Uterus (tissue), 4 donors: ENCODE results near the gene STK32C. TPM values are rescaled to one million over a fixed set of nuclear protein-coding genes. Genes with fewer than 3 reads are reported as not detected.

ENCODE experiments used
- DNase-seq, 2 donors: peaks; one replicate each; pipeline ENCODE4 v3.0.0-alpha.2; 2019 to 2020
- H3K27ac ChIP-seq, 2 donors: fragments of 200-600 bp; sonication (generic); 1 replicate in 1 of 2; 2 replicates in 1 of 2; pipeline ENCODE4 v1.5.1; 2016 to 2018
- H3K27me3 ChIP-seq, 2 donors: fragments of 200-600 bp; sonication (generic); one replicate each; pipeline ENCODE4 v1.5.1; 2018 to 2019; ENCODE audit warnings: control low read depth in 1 of 2
- H3K36me3 ChIP-seq, 2 donors: fragments of 200-600 bp; sonication (generic); one replicate each; pipeline ENCODE4 v1.5.1; 2019; ENCODE audit warnings: control low read depth in 1 of 2
- H3K4me1 ChIP-seq, 2 donors: fragments of 200-600 bp; sonication (generic); one replicate each; pipeline ENCODE4 v1.5.1; 2018 to 2019; ENCODE audit warnings: control low read depth in 1 of 2
- H3K4me3 ChIP-seq, 2 donors: fragments of 200-600 bp; sonication (generic); 1 replicate in 1 of 2; 2 replicates in 1 of 2; pipeline ENCODE4 v1.5.1; 2018 to 2019; ENCODE audit warnings: mild to moderate bottlenecking in 1 of 2
- H3K9me3 ChIP-seq, 2 donors: fragments of 200-600 bp; sonication (generic); one replicate each; pipeline ENCODE4 v1.5.1; 2019; ENCODE audit warnings: control low read depth in 1 of 2
- POLR2A ChIP-seq, 2 donors: fragments of 450-650 bp; IDR thresholded peaks; one replicate each; pipeline ENCODE4 v1.6.1; 2016; ENCODE audit warnings: antibody characterized with exemption in 2 of 2, mild to moderate bottlenecking in 1 of 2, moderate library complexity in 1 of 2
- intact Hi-C: fragments of 100-400 bp; cut with DNase I; formaldehyde crosslinking; loops from one replicate; pipeline ENCODE4 v1.15.1; 2023; ENCODE audit warnings: low total_unique reads
- total RNA-seq, 4 donors: library from RNA; depleted of rRNA in 3 of 4; stranded (reverse); fragments of >200 nt in 3 of 4; gene quantifications; one replicate each; pipeline versions ENCODE4 v1.1.0 to v1.2.4, GENCODE V29; 2014 to 2023
- TF ChIP-seq, protein P1 (sequence below), 4 experiments: fragments of 200-600 bp in 2 of 4; fragments of 450-650 bp in 2 of 4; sonication (generic) in 2 of 4; IDR thresholded peaks; one replicate each; pipeline ENCODE4 v1.5.1; 2016 to 2019; ENCODE audit warnings: antibody characterized with exemption in 4 of 4, mild to moderate bottlenecking in 2 of 4, moderate library complexity in 1 of 4
- donor health status: DM: yes; HTN: yes; CAD: no.

The STK32C gene
- total RNA-seq, 4 donors from 2014 or later = 0.51 to 17.2 (median 3.2) TPM

DNA sequence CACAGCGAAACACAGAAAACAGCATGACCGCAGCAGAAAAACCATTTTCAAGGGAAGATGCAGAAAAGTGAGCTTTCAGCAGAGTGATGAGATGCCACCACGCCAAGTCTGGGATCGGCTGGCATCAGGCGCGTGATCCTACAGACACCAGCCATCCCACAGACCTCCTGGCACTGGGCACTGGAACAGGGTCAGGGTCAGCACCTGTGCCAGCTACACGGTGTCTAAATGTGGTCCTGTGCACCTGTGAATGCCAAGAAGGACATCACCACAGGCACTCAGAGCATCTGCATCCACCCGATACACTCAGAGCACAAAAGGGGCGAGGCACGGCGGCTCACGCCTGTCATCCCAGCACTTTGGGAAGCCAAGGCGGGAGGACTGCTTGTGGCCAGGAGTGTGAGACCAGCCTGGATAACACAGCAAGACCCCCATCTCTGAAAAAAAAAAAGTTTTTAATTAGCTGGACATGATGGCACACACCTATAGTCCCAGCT is 31.5 kb downstream of the STK32C start:
- Histone ChIP-seq H3K9me3 (no peaks in the 10 kb centered on the region), H3K4me1 (no peaks in the 10 kb centered on the region), H3K27ac (no peak overlapping the region), H3K27me3 (no peaks in the 10 kb centered on the region), H3K4me3 (no peak overlapping the region), H3K36me3 (no peaks in the 10 kb centered on the region)
- intact Hi-C loops = no loop called here
- no peak for DNase-seq
- TF ChIP-seq, protein P1, sequence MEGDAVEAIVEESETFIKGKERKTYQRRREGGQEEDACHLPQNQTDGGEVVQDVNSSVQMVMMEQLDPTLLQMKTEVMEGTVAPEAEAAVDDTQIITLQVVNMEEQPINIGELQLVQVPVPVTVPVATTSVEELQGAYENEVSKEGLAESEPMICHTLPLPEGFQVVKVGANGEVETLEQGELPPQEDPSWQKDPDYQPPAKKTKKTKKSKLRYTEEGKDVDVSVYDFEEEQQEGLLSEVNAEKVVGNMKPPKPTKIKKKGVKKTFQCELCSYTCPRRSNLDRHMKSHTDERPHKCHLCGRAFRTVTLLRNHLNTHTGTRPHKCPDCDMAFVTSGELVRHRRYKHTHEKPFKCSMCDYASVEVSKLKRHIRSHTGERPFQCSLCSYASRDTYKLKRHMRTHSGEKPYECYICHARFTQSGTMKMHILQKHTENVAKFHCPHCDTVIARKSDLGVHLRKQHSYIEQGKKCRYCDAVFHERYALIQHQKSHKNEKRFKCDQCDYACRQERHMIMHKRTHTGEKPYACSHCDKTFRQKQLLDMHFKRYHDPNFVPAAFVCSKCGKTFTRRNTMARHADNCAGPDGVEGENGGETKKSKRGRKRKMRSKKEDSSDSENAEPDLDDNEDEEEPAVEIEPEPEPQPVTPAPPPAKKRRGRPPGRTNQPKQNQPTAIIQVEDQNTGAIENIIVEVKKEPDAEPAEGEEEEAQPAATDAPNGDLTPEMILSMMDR (IDR thresholded peaks at IDR 0.05) = no peak
- TF ChIP-seq POLR2A (IDR thresholded peaks at IDR 0.05) = no peak

DNA sequence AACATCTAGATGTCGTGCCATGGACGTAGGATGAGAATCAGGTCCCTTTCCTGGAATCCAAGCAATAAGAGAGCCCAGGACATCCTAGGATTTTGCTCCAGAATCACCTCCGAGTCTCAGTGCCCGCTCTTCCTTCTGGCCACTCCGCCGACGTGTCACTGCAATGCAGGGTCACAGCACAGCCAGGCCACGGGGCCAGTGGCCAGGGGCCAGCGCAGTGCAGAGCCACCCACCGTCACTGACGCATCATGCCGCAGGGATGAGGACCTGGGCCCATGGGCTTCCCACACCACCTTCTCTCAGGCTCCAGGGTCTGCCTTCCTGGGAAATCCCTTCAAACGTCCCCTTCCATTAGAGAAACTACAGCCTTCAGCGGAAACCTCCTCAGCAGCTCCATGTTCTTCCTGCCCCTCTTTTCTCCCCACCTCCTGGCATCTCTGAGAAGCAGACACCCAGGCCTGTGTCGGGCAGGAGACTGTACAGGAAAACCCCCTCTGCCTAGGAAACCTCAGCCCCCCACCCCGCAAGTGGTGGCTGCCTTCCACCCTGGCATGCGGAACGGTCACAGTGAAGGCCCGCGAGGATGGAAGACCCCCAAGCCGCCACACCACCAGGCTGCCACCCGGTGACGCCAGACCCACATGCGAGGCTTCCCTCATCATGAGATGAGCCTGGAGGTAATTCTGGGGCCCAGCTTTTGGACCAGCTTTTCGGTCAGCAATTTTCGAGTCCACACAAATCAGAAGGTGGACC is 32.1 kb downstream of the STK32C start:
- Histone ChIP-seq H3K27me3 (no peaks in the 10 kb centered on the region), H3K4me1 (no peaks in the 10 kb centered on the region), H3K9me3 (no peaks in the 10 kb centered on the region), H3K36me3 (no peaks in the 10 kb centered on the region), H3K4me3 (no peak overlapping the region), H3K27ac (no peak overlapping the region)
- no peak for DNase-seq
- TF ChIP-seq, protein P1 (IDR thresholded peaks at IDR 0.05) = no peak
- no peak for TF ChIP-seq POLR2A (IDR thresholded peaks at IDR 0.05)
- intact Hi-C loops = no loop called here

DNA sequence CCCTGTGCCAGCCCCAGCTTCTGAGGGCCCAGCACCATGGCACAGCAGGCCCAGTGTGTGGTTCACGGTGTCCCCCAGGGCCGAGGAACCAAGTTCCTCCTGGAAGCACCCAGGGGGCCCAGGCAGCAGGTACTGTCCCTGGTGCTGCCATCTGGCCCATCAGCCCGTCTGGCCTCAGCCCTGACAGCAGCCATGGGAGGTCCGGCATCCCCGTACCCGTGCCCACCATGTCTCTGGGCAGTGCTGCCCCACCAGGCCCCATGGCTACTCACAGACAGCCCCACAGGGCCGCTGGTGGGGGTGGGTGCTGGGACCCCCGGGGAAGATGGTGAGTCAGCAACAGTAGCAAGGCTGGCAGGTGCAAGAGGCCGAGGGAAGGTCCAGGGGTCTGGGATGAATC is 32.8 kb downstream of the STK32C start:
- no peak for TF ChIP-seq POLR2A (IDR thresholded peaks at IDR 0.05)
- TF ChIP-seq, protein P1 (IDR thresholded peaks at IDR 0.05) = no peak
- Histone ChIP-seq H3K9me3 (no peaks in the 10 kb centered on the region), H3K27me3 (no peaks in the 10 kb centered on the region), H3K36me3 (no peaks in the 10 kb centered on the region), H3K27ac (no peak overlapping the region), H3K4me3 (no peak overlapping the region), H3K4me1 (no peaks in the 10 kb centered on the region)
- intact Hi-C loops = no loop called here
- no peak for DNase-seq

DNA sequence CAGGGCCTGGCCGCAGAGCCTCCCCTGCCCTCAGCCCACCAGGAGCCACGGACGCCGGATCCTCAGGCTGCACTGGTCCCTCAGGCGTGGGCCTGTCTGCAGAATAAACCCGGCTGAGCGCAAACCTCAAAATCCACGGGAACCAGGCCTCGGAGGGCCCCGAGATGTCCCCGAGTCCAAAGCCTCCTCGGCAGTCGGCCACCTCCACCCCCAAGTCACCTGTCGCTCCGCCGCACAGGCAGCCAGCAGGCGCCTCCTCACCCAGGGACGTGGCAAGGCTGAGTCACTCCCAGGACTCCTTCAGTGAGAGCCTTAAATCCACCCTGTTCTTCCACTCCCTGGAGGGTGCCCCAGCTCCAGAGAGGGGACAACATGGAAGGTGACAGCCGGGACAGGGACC is 33.2 kb downstream of the STK32C start:
- Histone ChIP-seq H3K27ac (no peak overlapping the region), H3K4me3 (no peak overlapping the region), H3K27me3 (no peaks in the 10 kb centered on the region), H3K36me3 (no peaks in the 10 kb centered on the region), H3K9me3 (no peaks in the 10 kb centered on the region), H3K4me1 (no peaks in the 10 kb centered on the region)
- no peak for TF ChIP-seq POLR2A (IDR thresholded peaks at IDR 0.05)
- TF ChIP-seq, protein P1 (IDR thresholded peaks at IDR 0.05) = no peak
- intact Hi-C loops = no loop called here
- DNase-seq = no peak

DNA sequence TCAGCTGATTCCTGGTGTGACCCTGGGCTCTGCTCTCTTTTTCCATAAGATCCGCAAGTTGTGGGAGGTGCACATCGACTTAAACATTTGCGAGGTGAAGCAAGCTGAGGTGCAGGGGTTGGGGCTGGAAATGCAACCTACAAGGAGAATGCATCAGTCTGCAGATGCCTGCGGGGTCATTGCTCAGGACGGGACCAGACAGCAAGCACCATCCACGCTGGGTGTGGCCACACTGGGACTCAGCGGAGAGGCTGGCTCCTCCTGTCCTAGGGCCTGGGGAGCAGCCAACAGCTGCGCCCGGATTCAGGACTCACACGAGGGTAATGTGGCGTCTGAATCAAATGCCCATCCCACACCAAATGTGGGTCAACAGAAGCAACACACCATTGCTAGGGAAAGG is 33.8 kb downstream of the STK32C start:
- Histone ChIP-seq H3K27ac (no peak overlapping the region), H3K9me3 (no peaks in the 10 kb centered on the region), H3K4me3 (no peak overlapping the region), H3K4me1 (no peaks in the 10 kb centered on the region), H3K36me3 (no peaks in the 10 kb centered on the region), H3K27me3 (no peaks in the 10 kb centered on the region)
- intact Hi-C loops = no loop called here
- DNase-seq = no peak
- TF ChIP-seq, protein P1 (IDR thresholded peaks at IDR 0.05) = no peak
- no peak for TF ChIP-seq POLR2A (IDR thresholded peaks at IDR 0.05)
